Nucleus accumbens (tissue), 56 donors: ENCODE measurements around the gene C1orf232.
A peak's percentile ranks its signal among the peaks of the same experiment; 100 is the strongest.

ENCODE experiments used
- DNase-seq, 56 donors: peaks; one replicate each; lab custom pipeline; 2025; lab: John Stamatoyannopoulos, UW

The C1orf232 gene

GRCh38 chr1:26181586-26182382 lies 13.0 kb upstream of the C1orf232 start:
- DNase-seq = no peak

- no peak for DNase-seq
Measured at GRCh38 chr1:26180010-26180506, 11.3 kb upstream of the C1orf232 start.

- no peak for DNase-seq
Measured at GRCh38 chr1:26177182-26177684, 8.5 kb upstream of the C1orf232 start, which contains the start of gene CNKSR1. Gene CNKSR1 (plus strand): TSS chr1:26177491. CDS start chr1:26177548, 57 bp downstream.

- no peak for DNase-seq
Measured at GRCh38 chr1:26175346-26175745, 6.6 kb upstream of the C1orf232 start.

- DNase-seq = no peak
Measured at GRCh38 chr1:26171084-26172072, 2.6 kb upstream of the C1orf232 start, which contains the start of gene ZNF593OS. Gene ZNF593OS (minus strand): TSS chr1:26171832. CDS start chr1:26171661, 171 bp downstream.

GRCh38 chr1:26170472-26170821 lies 1.7 kb upstream of the C1orf232 start:
- no peak for DNase-seq

GRCh38 chr1:26169669-26170471 lies 1.1 kb upstream of the C1orf232 start, which contains the start of gene ZNF593:
Gene ZNF593 (plus strand): TSS chr1:26169908. CDS start chr1:26169984, 76 bp downstream.
- peak in 55 of 56 donors; percentile 39 to 94 (median 81) for DNase-seq

- DNase-seq = no peak
Measured at GRCh38 chr1:26169198-26169554, 413 bp upstream of the C1orf232 start.

GRCh38 chr1:26166719-26167281 lies 2.0 kb downstream of the C1orf232 start:
- DNase-seq = no peak

- no peak for DNase-seq
Measured at GRCh38 chr1:26164861-26165842, 3.6 kb downstream of the C1orf232 start.

GRCh38 chr1:26164036-26164860 lies 4.5 kb downstream of the C1orf232 start:
- DNase-seq = peak in 27 of 56 donors; percentile 11 to 63 (median 35)

- DNase-seq = no peak
Measured at GRCh38 chr1:26163684-26164035, 5.1 kb downstream of the C1orf232 start.

GRCh38 chr1:26162220-26162709 lies 6.5 kb downstream of the C1orf232 start:
- no peak for DNase-seq

GRCh38 chr1:26161415-26162219 lies 7.1 kb downstream of the C1orf232 start:
- DNase-seq = peak in 39 of 56 donors; percentile 12 to 70 (median 42)

- peak in 1 of 56 donors; percentile 41 for DNase-seq
Measured at GRCh38 chr1:26160527-26161414, 8.0 kb downstream of the C1orf232 start.

- no peak for DNase-seq
Measured at GRCh38 chr1:26159743-26160039, 9.1 kb downstream of the C1orf232 start.
